HG03025 (cell line): ENCODE results near the gene ACSF2.
"Not testable (repeated sequence)": the region's sequence is repeated elsewhere in the genome, so short reads cannot be mapped to it uniquely, and the experiment has no call there.

ENCODE experiments used
- ATAC-seq: cut with Tn5 transposase; IDR thresholded peaks from one replicate; pipeline ENCODE4 v1.9.1; 2021; ENCODE audit warnings: mild to moderate bottlenecking, moderate library complexity; ENCODE audit not compliant: unreplicated experiment, low FRiP score

Gene ACSF2

GRCh38 chr17:50407921-50408320 lies 18.1 kb upstream of the ACSF2 start:
- no peak for ATAC-seq

GRCh38 chr17:50412188-50412732 lies 13.8 kb upstream of the ACSF2 start:
- ATAC-seq = no peak

GRCh38 chr17:50414808-50415207 lies 11.2 kb upstream of the ACSF2 start:
- no peak for ATAC-seq

- not testable (repeated sequence) for ATAC-seq
These were observed 6.4 kb upstream of the ACSF2 start for GRCh38 chr17:50419577-50419976.

GRCh38 chr17:50420419-50421112 lies 5.5 kb upstream of the ACSF2 start:
- ATAC-seq = no peak

- ATAC-seq = no peak
These were observed 4.5 kb upstream of the ACSF2 start for GRCh38 chr17:50421308-50422051.

- no peak for ATAC-seq
These were observed 3.3 kb upstream of the ACSF2 start for GRCh38 chr17:50422738-50423137.

- no peak for ATAC-seq
These were observed 2.4 kb upstream of the ACSF2 start for GRCh38 chr17:50423553-50424159.

- no peak for ATAC-seq
These were observed 1.6 kb upstream of the ACSF2 start for GRCh38 chr17:50424246-50424995.

GRCh38 chr17:50424996-50425681 lies 879 bp upstream of the ACSF2 start:
- ATAC-seq = no peak

- ATAC-seq = no peak
These were observed 409 bp downstream of the ACSF2 start for GRCh38 chr17:50426472-50426782.

- ATAC-seq = no peak
These were observed 1.1 kb downstream of the ACSF2 start for GRCh38 chr17:50426814-50427787.

GRCh38 chr17:50428126-50428525 lies 2.1 kb downstream of the ACSF2 start:
- not testable (repeated sequence) for ATAC-seq

GRCh38 chr17:50428831-50429424 lies 2.9 kb downstream of the ACSF2 start:
- ATAC-seq = no peak

- no peak for ATAC-seq
These were observed 3.8 kb downstream of the ACSF2 start for GRCh38 chr17:50429793-50430192.

GRCh38 chr17:50430821-50431618 lies 5.0 kb downstream of the ACSF2 start:
- ATAC-seq = no peak

GRCh38 chr17:50432125-50432762 lies 6.2 kb downstream of the ACSF2 start:
- no peak for ATAC-seq
